GM12865 (cell line): Measurements from ENCODE around the gene FOXK1.
A peak's percentile ranks its signal among the peaks of the same experiment; 100 is the strongest.

Source experiments
- DNase-seq: peaks from one replicate; pipeline ENCODE4 v3.0.0; 2010; ENCODE audit warnings: low read depth
- H3K4me3 ChIP-seq: 2 replicates; pipeline ENCODE4 v1.5.1; 2011; ENCODE audit warnings: mild to moderate bottlenecking, low read depth, low read length, control low read depth
- TF ChIP-seq, protein P1 (sequence below): IDR thresholded peaks from 2 replicates; pipeline ENCODE4 v1.5.1; 2011; ENCODE audit warnings: low read length, control low read depth, low read depth, inconsistent platforms; ENCODE audit not compliant: insufficient read depth; ENCODE audit errors: missing control alignments

The FOXK1 gene

GRCh38 chr7:4770886-4771285, 88.8 kb downstream of the FOXK1 start:
- no peak for DNase-seq
- no peak overlapping the region for H3K4me3 ChIP-seq
- TF ChIP-seq, protein P1, sequence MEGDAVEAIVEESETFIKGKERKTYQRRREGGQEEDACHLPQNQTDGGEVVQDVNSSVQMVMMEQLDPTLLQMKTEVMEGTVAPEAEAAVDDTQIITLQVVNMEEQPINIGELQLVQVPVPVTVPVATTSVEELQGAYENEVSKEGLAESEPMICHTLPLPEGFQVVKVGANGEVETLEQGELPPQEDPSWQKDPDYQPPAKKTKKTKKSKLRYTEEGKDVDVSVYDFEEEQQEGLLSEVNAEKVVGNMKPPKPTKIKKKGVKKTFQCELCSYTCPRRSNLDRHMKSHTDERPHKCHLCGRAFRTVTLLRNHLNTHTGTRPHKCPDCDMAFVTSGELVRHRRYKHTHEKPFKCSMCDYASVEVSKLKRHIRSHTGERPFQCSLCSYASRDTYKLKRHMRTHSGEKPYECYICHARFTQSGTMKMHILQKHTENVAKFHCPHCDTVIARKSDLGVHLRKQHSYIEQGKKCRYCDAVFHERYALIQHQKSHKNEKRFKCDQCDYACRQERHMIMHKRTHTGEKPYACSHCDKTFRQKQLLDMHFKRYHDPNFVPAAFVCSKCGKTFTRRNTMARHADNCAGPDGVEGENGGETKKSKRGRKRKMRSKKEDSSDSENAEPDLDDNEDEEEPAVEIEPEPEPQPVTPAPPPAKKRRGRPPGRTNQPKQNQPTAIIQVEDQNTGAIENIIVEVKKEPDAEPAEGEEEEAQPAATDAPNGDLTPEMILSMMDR, result no peak

DNA sequence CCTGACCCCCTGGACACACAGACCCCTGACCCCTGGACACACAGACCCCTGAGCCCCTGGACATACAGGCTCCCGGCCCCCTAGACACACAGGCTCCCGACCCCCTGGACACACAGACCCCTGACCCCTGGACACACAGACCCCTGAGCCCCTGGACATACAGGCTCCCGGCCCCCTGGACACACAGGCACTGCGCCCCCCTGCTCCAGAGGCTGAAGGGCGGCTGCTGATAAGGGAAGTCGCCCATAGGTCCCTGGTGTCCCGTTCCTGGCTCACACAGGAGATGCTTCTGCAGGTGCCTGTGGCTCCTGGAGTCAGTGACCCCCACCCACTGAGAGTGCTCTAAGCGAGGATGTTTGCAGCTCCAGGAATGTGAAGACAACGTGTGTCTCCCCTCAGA, 89.6 kb downstream of the FOXK1 start:
- DNase-seq, result no peak
- TF ChIP-seq, protein P1, result no peak
- H3K4me3 ChIP-seq, result no peak overlapping the region

DNA sequence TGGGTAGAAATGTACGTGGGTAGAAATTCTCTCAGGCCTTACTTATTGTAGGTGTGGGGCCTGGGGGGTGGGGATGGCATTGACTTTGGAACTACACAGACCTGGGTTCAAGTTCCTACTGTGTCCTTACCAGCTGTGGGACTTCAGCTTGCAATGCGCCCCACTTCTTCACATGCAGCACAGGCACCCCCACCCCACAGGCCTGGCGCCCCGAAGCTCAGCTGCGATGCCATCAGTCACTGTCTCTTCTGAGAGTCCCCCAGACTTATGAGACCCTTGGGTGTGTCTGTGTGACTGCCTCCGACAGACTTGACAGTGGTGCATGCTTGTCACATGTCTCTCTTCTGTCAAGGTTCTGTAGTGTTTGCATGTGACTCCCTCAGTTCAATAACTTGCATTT, 90.2 kb downstream of the FOXK1 start:
- TF ChIP-seq, protein P1, result no peak
- no peak for DNase-seq
- H3K4me3 ChIP-seq, result no peak overlapping the region

- TF ChIP-seq, protein P1, result no peak
- DNase-seq, result no peak
- H3K4me3 ChIP-seq, result no peak overlapping the region
Measured at GRCh38 chr7:4774007-4774406, 91.9 kb downstream of the FOXK1 start.

GRCh38 chr7:4774658-4775249, 92.7 kb downstream of the FOXK1 start:
- DNase-seq, result no peak
- H3K4me3 ChIP-seq, result peak overlapping the region; percentile 99
- TF ChIP-seq, protein P1, result no peak

GRCh38 chr7:4775250-4775847, 93.3 kb downstream of the FOXK1 start, which contains the start of gene AP5Z1:
AP5Z1 (plus strand) TSS chr7:4775623; CDS start chr7:4775716, 93 bp downstream.
- peak within 1 kb of the TSS; percentile 99 for H3K4me3 ChIP-seq
- DNase-seq, result peak; percentile 99
- TF ChIP-seq, protein P1, result no peak
